COLO668 (cell line): Measurements from ENCODE around the gene LINGO1.

Experiments
- DNase-seq: peaks from one replicate; lab custom pipeline; 2025; ENCODE audit not compliant: unreplicated experiment; lab: John Stamatoyannopoulos, UW

LINGO1 gene

GRCh38 chr15:77657634-77658238 is 25.0 kb upstream of the LINGO1 start:
- DNase-seq, result no peak

GRCh38 chr15:77656294-77656693 is 23.6 kb upstream of the LINGO1 start:
- DNase-seq, result no peak

- peak; percentile 7 for DNase-seq
These were observed 22.3 kb upstream of the LINGO1 start for GRCh38 chr15:77654975-77655374.

GRCh38 chr15:77653832-77654480 is 21.2 kb upstream of the LINGO1 start:
- no peak for DNase-seq

GRCh38 chr15:77650265-77650664 is 17.6 kb upstream of the LINGO1 start:
- DNase-seq, result peak; percentile 5

GRCh38 chr15:77649610-77650009 is 16.9 kb upstream of the LINGO1 start:
- no peak for DNase-seq

GRCh38 chr15:77649017-77649416 is 16.3 kb upstream of the LINGO1 start:
- no peak for DNase-seq

- DNase-seq, result no peak
These were observed 15.2 kb upstream of the LINGO1 start for GRCh38 chr15:77647961-77648360.

- DNase-seq, result no peak
These were observed 13.5 kb upstream of the LINGO1 start for GRCh38 chr15:77646104-77646694.

GRCh38 chr15:77645602-77646001 is 12.9 kb upstream of the LINGO1 start:
- DNase-seq, result no peak

- no peak for DNase-seq
These were observed 12.0 kb upstream of the LINGO1 start for GRCh38 chr15:77644543-77645247.

GRCh38 chr15:77643764-77644163 is 11.1 kb upstream of the LINGO1 start:
- DNase-seq, result no peak

GRCh38 chr15:77642793-77643430 is 10.2 kb upstream of the LINGO1 start:
- no peak for DNase-seq

- DNase-seq, result no peak
These were observed 9.3 kb upstream of the LINGO1 start for GRCh38 chr15:77641999-77642398.

- DNase-seq, result no peak
These were observed 7.9 kb upstream of the LINGO1 start for GRCh38 chr15:77640615-77641014.

- no peak for DNase-seq
These were observed 6.7 kb upstream of the LINGO1 start for GRCh38 chr15:77639431-77639830.

GRCh38 chr15:77637851-77638692 is 5.4 kb upstream of the LINGO1 start:
- DNase-seq, result no peak

GRCh38 chr15:77636209-77636608 is 3.5 kb upstream of the LINGO1 start:
- no peak for DNase-seq

GRCh38 chr15:77634266-77634962 is 1.7 kb upstream of the LINGO1 start:
- DNase-seq, result peak; percentile 62

- DNase-seq, result no peak
These were observed 1.2 kb upstream of the LINGO1 start for GRCh38 chr15:77633913-77634265.
